Endodermal cell (in vitro differentiated cells): Measurements from ENCODE around the gene ZDHHC14. TPM values are rescaled to one million over a fixed set of nuclear protein-coding genes. Genes with fewer than 3 reads are reported as not detected.

ENCODE experiments used
- DNase-seq: peaks from one replicate; pipeline ENCODE4 v3.0.0-alpha.2; 2017
- H3K27ac ChIP-seq: 2 replicates; pipeline ENCODE4 v1.5.1; 2013; ENCODE audit warnings: mild to moderate bottlenecking, low read depth, low read length, moderate library complexity
- H3K27me3 ChIP-seq: 2 replicates; pipeline ENCODE4 v1.6.1; 2013; ENCODE audit warnings: mild to moderate bottlenecking, low read length, moderate library complexity; ENCODE audit not compliant: insufficient read depth, control insufficient read depth, poor library complexity, severe bottlenecking
- H3K36me3 ChIP-seq: 2 replicates; pipeline ENCODE4 v1.7.0; 2013; ENCODE audit warnings: mild to moderate bottlenecking, low read length, moderate library complexity; ENCODE audit not compliant: control insufficient read depth, insufficient read depth
- H3K4me1 ChIP-seq: one replicate; pipeline ENCODE4 v1.7.0; 2013; ENCODE audit warnings: low read length; ENCODE audit not compliant: control insufficient read depth, insufficient read depth
- H3K4me3 ChIP-seq: 2 replicates; pipeline ENCODE4 v1.5.1; 2013; ENCODE audit warnings: mild to moderate bottlenecking, low read length, moderate library complexity
- H3K9ac ChIP-seq: 2 replicates; pipeline ENCODE4 v1.6.1; 2013; ENCODE audit warnings: mild to moderate bottlenecking, low read length, moderate library complexity; ENCODE audit not compliant: poor library complexity, severe bottlenecking; ENCODE audit errors: extremely low read depth
- H3K9me3 ChIP-seq: 2 replicates; pipeline ENCODE4 v1.6.1; 2013; ENCODE audit warnings: mild to moderate bottlenecking, low read length, moderate library complexity; ENCODE audit not compliant: control insufficient read depth
- H3K27ac Mint-ChIP-seq: 2 replicates; pipeline ENCODE4 v1.8.0; 2020; ENCODE audit warnings: mixed read lengths
- H3K27me3 Mint-ChIP-seq: 2 replicates; pipeline ENCODE4 v1.8.0; 2021; ENCODE audit warnings: mild to moderate bottlenecking, mixed read lengths; ENCODE audit not compliant: insufficient read depth
- H3K36me3 Mint-ChIP-seq: 2 replicates; pipeline ENCODE4 v1.8.0; 2020; ENCODE audit warnings: low read depth, mixed read lengths
- H3K4me1 Mint-ChIP-seq: 2 replicates; pipeline ENCODE4 v1.8.0; 2020; ENCODE audit warnings: mixed read lengths
- H3K4me3 Mint-ChIP-seq: 2 replicates; pipeline ENCODE4 v1.8.0; 2020; ENCODE audit warnings: mild to moderate bottlenecking, moderate library complexity, mixed read lengths
- H3K9me3 Mint-ChIP-seq: 2 replicates; pipeline ENCODE4 v1.8.0; 2020; ENCODE audit warnings: mild to moderate bottlenecking, mixed read lengths
- WGBS, 2 experiments: methylation state at CpG; one replicate each; pipeline versions ENCODE4 v1.1.5 to v1.1.7; 2013; ENCODE audit warnings: missing lambda C conversion rate in 2 of 2, mixed read lengths in 1 of 2; ENCODE audit not compliant: insufficient coverage in 1 of 2, insufficient read length in 1 of 2; 5-methylcytosine and 5-hydroxymethylcytosine counted together
- total RNA-seq, 2 donors: library from RNA; stranded (reverse); fragmentation: NEBNext Ultra II Directional in 1 of 2; extraction: Animal tissue kit (Norgen Biotek cat#: 25700) in 1 of 2; gene quantifications; 2 replicates in 1 of 2; 3 replicates in 1 of 2; pipeline ENCODE4 v1.2.1, GENCODE V29; 2021
- TF ChIP-seq, protein P1 (sequence below): fragments of 200-600 bp; sonication (generic); conservative IDR thresholded peaks from 2 replicates; pipeline ENCODE4 v1.5.0; 2021; ENCODE audit warnings: antibody characterized with exemption, mild to moderate bottlenecking

The ZDHHC14 gene
- total RNA-seq, 2 donors from 2014 or later = 2.3 to 4.5 TPM

DNA sequence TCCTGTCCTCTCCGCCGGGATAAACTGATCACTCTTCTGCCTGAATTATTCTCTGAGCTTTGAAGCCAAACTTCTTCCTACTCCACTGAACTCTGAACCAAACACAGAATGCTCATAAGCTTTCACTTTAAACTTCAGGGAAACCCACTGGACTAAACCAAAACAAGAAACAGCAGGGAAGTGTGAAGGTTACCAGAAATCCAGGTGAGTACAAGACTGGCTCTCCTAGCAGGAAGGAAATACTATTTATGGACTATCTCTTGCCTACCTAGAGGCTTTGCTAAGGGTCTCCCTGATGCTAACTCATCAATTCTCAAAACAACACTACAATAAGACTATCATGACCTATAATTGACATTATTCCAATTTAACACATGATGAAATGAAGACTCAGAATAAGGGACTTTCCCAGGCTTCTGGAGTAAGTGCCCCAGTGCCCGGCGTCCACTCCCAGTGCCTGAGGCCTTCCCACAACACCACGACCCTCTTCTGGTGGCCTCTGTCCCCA, 145.0 kb downstream of the ZDHHC14 start:
- H3K4me1 Mint-ChIP-seq = peaks cover 9% of the 10 kb centered on the region
- TF ChIP-seq, protein P1, sequence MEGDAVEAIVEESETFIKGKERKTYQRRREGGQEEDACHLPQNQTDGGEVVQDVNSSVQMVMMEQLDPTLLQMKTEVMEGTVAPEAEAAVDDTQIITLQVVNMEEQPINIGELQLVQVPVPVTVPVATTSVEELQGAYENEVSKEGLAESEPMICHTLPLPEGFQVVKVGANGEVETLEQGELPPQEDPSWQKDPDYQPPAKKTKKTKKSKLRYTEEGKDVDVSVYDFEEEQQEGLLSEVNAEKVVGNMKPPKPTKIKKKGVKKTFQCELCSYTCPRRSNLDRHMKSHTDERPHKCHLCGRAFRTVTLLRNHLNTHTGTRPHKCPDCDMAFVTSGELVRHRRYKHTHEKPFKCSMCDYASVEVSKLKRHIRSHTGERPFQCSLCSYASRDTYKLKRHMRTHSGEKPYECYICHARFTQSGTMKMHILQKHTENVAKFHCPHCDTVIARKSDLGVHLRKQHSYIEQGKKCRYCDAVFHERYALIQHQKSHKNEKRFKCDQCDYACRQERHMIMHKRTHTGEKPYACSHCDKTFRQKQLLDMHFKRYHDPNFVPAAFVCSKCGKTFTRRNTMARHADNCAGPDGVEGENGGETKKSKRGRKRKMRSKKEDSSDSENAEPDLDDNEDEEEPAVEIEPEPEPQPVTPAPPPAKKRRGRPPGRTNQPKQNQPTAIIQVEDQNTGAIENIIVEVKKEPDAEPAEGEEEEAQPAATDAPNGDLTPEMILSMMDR = no peak
- H3K36me3 Mint-ChIP-seq = no peaks in the 10 kb centered on the region
- no peaks in the 10 kb centered on the region for H3K27me3 ChIP-seq
- WGBS, 2 experiments = 81 to 82% methylated on average over 4 to 5 of the region's 5 CpGs
- H3K27me3 Mint-ChIP-seq = no peaks in the 10 kb centered on the region
- peaks cover 2% of the 10 kb centered on the region for H3K9me3 Mint-ChIP-seq
- no peak overlapping the region for H3K4me3 Mint-ChIP-seq
- H3K27ac ChIP-seq = no peak overlapping the region
- no peak for DNase-seq
- H3K4me3 ChIP-seq = no peak overlapping the region
- no peak overlapping the region for H3K9ac ChIP-seq
- no peaks in the 10 kb centered on the region for H3K36me3 ChIP-seq
- H3K4me1 ChIP-seq = peaks cover 6% of the 10 kb centered on the region
- no peak overlapping the region for H3K27ac Mint-ChIP-seq
- H3K9me3 ChIP-seq = peaks cover 7% of the 10 kb centered on the region

DNA sequence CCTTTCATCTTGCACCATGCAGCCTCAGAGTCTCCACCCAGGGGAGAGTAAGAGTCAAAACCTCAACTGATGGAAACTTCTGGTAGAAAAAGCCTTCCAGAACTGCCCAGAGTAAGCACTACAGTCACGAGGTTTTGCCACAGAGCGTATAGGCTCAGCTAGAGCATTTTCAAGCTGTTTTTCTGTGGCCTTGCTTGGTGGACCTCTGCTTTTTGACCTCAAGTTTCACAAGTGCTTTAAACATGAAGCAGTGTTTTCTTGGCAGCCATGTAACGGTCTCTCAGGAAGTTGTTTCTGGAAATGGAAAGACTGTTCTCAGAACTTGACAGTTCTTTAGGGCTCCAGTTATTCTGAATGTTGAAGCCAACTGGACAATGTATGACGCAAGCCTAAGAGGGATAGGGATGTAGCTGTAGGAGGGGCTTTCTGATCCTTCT, 146.5 kb downstream of the ZDHHC14 start:
- peaks cover 13% of the 10 kb centered on the region for H3K4me1 ChIP-seq
- no peaks in the 10 kb centered on the region for H3K36me3 ChIP-seq
- TF ChIP-seq, protein P1 = no peak
- H3K4me3 Mint-ChIP-seq = no peak overlapping the region
- H3K4me3 ChIP-seq = no peak overlapping the region
- peaks cover 7% of the 10 kb centered on the region for H3K9me3 ChIP-seq
- H3K4me1 Mint-ChIP-seq = peaks cover 16% of the 10 kb centered on the region
- no peaks in the 10 kb centered on the region for H3K27me3 Mint-ChIP-seq
- no peak for DNase-seq
- H3K27ac ChIP-seq = no peak overlapping the region
- no peaks in the 10 kb centered on the region for H3K27me3 ChIP-seq
- WGBS, 2 experiments = 95 to 96% methylated on average over 2 to 4 of the region's 4 CpGs
- H3K36me3 Mint-ChIP-seq = no peaks in the 10 kb centered on the region
- peaks cover 2% of the 10 kb centered on the region for H3K9me3 Mint-ChIP-seq
- no peak overlapping the region for H3K27ac Mint-ChIP-seq
- H3K9ac ChIP-seq = no peak overlapping the region

DNA sequence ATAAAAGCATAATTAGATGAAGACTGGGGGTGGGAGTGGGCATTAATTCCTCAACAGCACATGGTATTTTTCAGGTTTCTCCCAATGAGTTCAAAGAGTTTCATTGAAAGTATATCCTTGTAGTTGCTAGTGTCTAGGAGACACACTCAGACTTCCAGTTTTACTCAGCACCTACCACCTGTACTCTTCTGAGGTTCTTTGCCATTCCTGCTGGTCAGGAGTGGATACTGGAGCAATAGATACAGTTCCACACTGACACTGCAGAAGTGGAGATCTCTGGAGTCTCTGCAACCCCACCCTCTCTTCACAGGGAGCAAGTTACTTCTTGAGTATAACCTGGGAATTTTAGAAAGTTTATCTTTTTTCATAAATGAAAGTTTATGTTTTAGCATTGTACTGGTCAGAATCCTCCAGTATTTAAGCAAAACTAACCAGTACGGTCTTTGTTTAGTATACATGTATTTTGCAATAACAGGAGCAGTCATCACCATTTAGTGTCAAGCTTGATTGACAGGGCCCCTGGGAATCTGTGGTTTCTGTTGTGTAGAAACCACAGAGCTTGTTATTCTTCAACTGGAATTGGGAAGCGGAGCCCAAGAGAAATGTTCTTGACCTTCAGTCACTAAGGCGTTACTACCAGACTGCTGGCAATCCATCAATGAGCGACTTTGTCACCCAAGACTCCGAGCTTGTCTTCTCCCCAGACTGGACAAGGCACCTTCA, 148.1 kb downstream of the ZDHHC14 start:
- H3K27me3 ChIP-seq = no peaks in the 10 kb centered on the region
- H3K27ac ChIP-seq = no peak overlapping the region
- no peaks in the 10 kb centered on the region for H3K36me3 ChIP-seq
- no peaks in the 10 kb centered on the region for H3K27me3 Mint-ChIP-seq
- H3K4me1 Mint-ChIP-seq = peaks cover 23% of the 10 kb centered on the region
- DNase-seq = no peak
- H3K4me1 ChIP-seq = peaks cover 13% of the 10 kb centered on the region
- 89 to 95% methylated on average over 4 to 5 of the region's 5 CpGs for WGBS, 2 experiments
- no peak overlapping the region for H3K27ac Mint-ChIP-seq
- H3K36me3 Mint-ChIP-seq = no peaks in the 10 kb centered on the region
- H3K9me3 Mint-ChIP-seq = peaks cover 2% of the 10 kb centered on the region
- TF ChIP-seq, protein P1 = no peak
- no peak overlapping the region for H3K4me3 ChIP-seq
- peaks cover 7% of the 10 kb centered on the region for H3K9me3 ChIP-seq
- no peak overlapping the region for H3K9ac ChIP-seq
- no peak overlapping the region for H3K4me3 Mint-ChIP-seq
